ENCODE measurements around the gene LONP1.
"Not testable (repeated sequence)": the region's sequence is repeated elsewhere in the genome, so short reads cannot be mapped to it uniquely, and the experiment has no call there.

- not testable (repeated sequence) for TF ChIP-seq REST (IDR thresholded peaks at IDR 0.05; ENCODE audit: insufficient replicate concordance, low read depth); CTCF (IDR thresholded peaks at IDR 0.05; ENCODE audit: insufficient read depth, low read length); POLR2AphosphoS5 (IDR thresholded peaks at IDR 0.05; ENCODE audit: low read depth); GABPA (IDR thresholded peaks at IDR 0.05; ENCODE audit: low read depth)
Observed at GRCh38 chr19:5702053-5702410, 17.9 kb downstream of the LONP1 start.
